GM12878 (cell line): Measurements from ENCODE around the gene FILIP1L. TPM values are rescaled to one million over a fixed set of nuclear protein-coding genes. Genes with fewer than 3 reads are reported as not detected.

Experiments
- ATAC-seq: fragments of 200-7000 bp; cut with Tn5 transposase; 3 replicates; pipeline ENCODE4 v1.9.1; 2020; ENCODE audit warnings: mild to moderate bottlenecking, moderate library complexity
- BruUV-seq: library from RNA; stranded (reverse); fragments of 400-500 nt; replicated peaks from 2 replicates; lab custom pipeline; 2021; lab: Mats Ljungman, UMichigan
- CTCF ChIA-PET: fragments of 300-600 bp; sonication (Branson Sonifier 250); formaldehyde crosslinking; extraction: SDS; loops from one replicate; lab custom pipeline; 2021; ENCODE audit warnings: inconsistent platforms; lab: Yijun Ruan, JAX
- POLR2A ChIA-PET: fragments of 350-600 bp; formaldehyde crosslinking; extraction: SDS; loops from one replicate; lab custom pipeline; 2021; ENCODE audit warnings: inconsistent platforms; lab: Charles Lee
- RAD21 ChIA-PET: fragments of 300-600 bp; sonication (Branson Sonifier 250); formaldehyde crosslinking; loops from one replicate; lab custom pipeline; 2023; ENCODE audit warnings: antibody characterized with exemption; ENCODE audit not compliant: unreplicated experiment; lab: Charles Lee
- SMC1A ChIA-PET: fragments of 300-600 bp; sonication (Branson Sonifier 250); formaldehyde crosslinking; loops from one replicate; lab custom pipeline; 2023; ENCODE audit not compliant: unreplicated experiment, uncharacterized antibody; lab: Charles Lee
- DNase-seq: peaks from one replicate; pipeline ENCODE4 v3.0.0-alpha.2; 2011; ENCODE audit warnings: low read depth, low spot score
- FAIRE-seq: peaks from 3 replicates; lab custom pipeline; 2011; peaks lifted over from hg19 to GRCh38; lab: Jason Lieb, UNC
- H2AFZ ChIP-seq: 2 replicates; pipeline ENCODE4 v1.6.0; 2011; ENCODE audit warnings: low read depth, low read length, control low read depth; ENCODE audit not compliant: control insufficient read depth
- H3K27ac ChIP-seq: 2 replicates; pipeline ENCODE4 v1.5.1; 2011; ENCODE audit warnings: control low read depth; ENCODE audit not compliant: control insufficient read depth, insufficient read depth
- H3K27me3 ChIP-seq, 2 experiments: replicated peaks in 1 of 2; 2 replicates each; pipeline versions ENCODE4 v1.6.0 to v1.6.1; 2011; ENCODE audit warnings: low read length in 1 of 2; ENCODE audit not compliant: control insufficient read depth in 2 of 2, insufficient read depth in 2 of 2
- H3K36me3 ChIP-seq, 2 experiments: 2 replicates each; pipeline ENCODE4 v1.5.1; 2011; ENCODE audit warnings: low read length in 1 of 2; ENCODE audit not compliant: control insufficient read depth in 2 of 2, insufficient read depth in 2 of 2
- H3K4me1 ChIP-seq: 2 replicates; pipeline ENCODE4 v1.6.1; 2011; ENCODE audit warnings: mild to moderate bottlenecking, low read length, moderate library complexity, mixed read lengths; ENCODE audit not compliant: control insufficient read depth, insufficient read depth
- H3K4me2 ChIP-seq: 2 replicates; pipeline ENCODE4 v1.6.0; 2011; ENCODE audit warnings: control low read depth; ENCODE audit not compliant: control insufficient read depth, insufficient read depth
- H3K4me3 ChIP-seq: fragments of 200-600 bp; sonication (generic); 2 replicates; pipeline ENCODE4 v1.5.1; 2016
- H3K79me2 ChIP-seq: 2 replicates; pipeline ENCODE4 v1.6.0; 2011; ENCODE audit warnings: low read length; ENCODE audit not compliant: control insufficient read depth, insufficient read depth
- H3K9ac ChIP-seq: 2 replicates; pipeline ENCODE4 v1.8.0; 2011; ENCODE audit warnings: low read length, control low read depth, mixed read lengths; ENCODE audit not compliant: control insufficient read depth, insufficient read depth
- H3K9me3 ChIP-seq: replicated peaks from 3 replicates; pipeline ENCODE4 v1.5.1; 2011; ENCODE audit warnings: mild to moderate bottlenecking, low read length; ENCODE audit not compliant: control insufficient read depth, insufficient read depth
- H4K20me1 ChIP-seq: 2 replicates; pipeline ENCODE4 v1.6.0; 2011; ENCODE audit not compliant: control insufficient read depth, insufficient read depth
- E4F1 ChIP-seq: fragments of 450-650 bp; IDR thresholded peaks from 2 replicates; pipeline ENCODE4 v1.6.1; 2018; ENCODE audit warnings: borderline replicate concordance, mild to moderate bottlenecking; ENCODE audit not compliant: partially characterized antibody
- GABPA ChIP-seq: IDR thresholded peaks from 2 replicates; pipeline ENCODE4 v1.6.1; 2014; ENCODE audit warnings: antibody characterized with exemption, low read depth, mild to moderate bottlenecking, inconsistent platforms
- GATAD2B ChIP-seq: fragments of 450-650 bp; conservative IDR thresholded peaks from 2 replicates; pipeline ENCODE4 v1.6.1; 2017; ENCODE audit warnings: low read depth, mild to moderate bottlenecking, moderate library complexity
- MXI1 ChIP-seq: fragments of 150-350 bp; IDR thresholded peaks from 2 replicates; pipeline ENCODE4 v1.6.1; 2011; ENCODE audit warnings: low read depth, mild to moderate bottlenecking, inconsistent platforms, low read length, improper control_type of control experiment
- PML ChIP-seq: IDR thresholded peaks from 2 replicates; pipeline ENCODE4 v1.6.1; 2012; ENCODE audit warnings: low read length, inconsistent platforms
- RB1 ChIP-seq: fragments of 450-650 bp; formaldehyde crosslinking; IDR thresholded peaks from 2 replicates; pipeline ENCODE4 v1.6.1; 2017; ENCODE audit warnings: mild to moderate bottlenecking, borderline replicate concordance
- SPI1 ChIP-seq: IDR thresholded peaks from 2 replicates; pipeline ENCODE4 v1.6.1; 2011; ENCODE audit warnings: low read depth, mild to moderate bottlenecking, low read length, moderate library complexity, borderline replicate concordance; ENCODE audit not compliant: insufficient read depth
- TCF3 ChIP-seq: IDR thresholded peaks from 2 replicates; pipeline ENCODE4 v1.6.1; 2012; ENCODE audit warnings: low read depth, mild to moderate bottlenecking, low read length, borderline replicate concordance; ENCODE audit not compliant: insufficient read depth
- WGBS: methylation state at CpG from one replicate; pipeline ENCODE4 v1.1.6; 2016; ENCODE audit warnings: low lambda C conversion rate; ENCODE audit not compliant: insufficient replicate concordance, insufficient coverage; ENCODE audit errors: missing lambda C conversion rate; 5-methylcytosine and 5-hydroxymethylcytosine counted together
- in situ Hi-C: fragments of 300-500 bp; cut with MboI; formaldehyde crosslinking; loops from 9 replicates; pipeline ENCODE4 v1.14.3; 2018; ENCODE audit warnings: mixed read lengths
- intact Hi-C: fragments of 100-400 bp; cut with micrococcal nuclease; formaldehyde crosslinking; loops from one replicate; pipeline ENCODE4 v1.14.2; 2022; ENCODE audit not compliant: unreplicated experiment
- polyA plus RNA-seq, 11 experiments: library from polyadenylated mRNA; depleted of rRNA in 4 of 11; unstranded in 6 of 11; stranded (reverse) in 5 of 11; fragments of >200 nt; fragmentation: Nextera tagmentation in 4 of 11; fragmentation: Illumina TruSeq in 1 of 11; extraction: Ambion mirVana in 4 of 11; extraction: Trizol in 1 of 11; gene quantifications; 1 replicate in 1 of 11; 2 replicates in 10 of 11; pipeline versions ENCODE4 v1.2.1 to v1.2.3, GENCODE V29; 2011 to 2016; ENCODE audit warnings: inconsistent platforms in 2 of 11, missing spikeins in 2 of 11, low read depth in 1 of 11
- total RNA-seq, 4 experiments: library from RNA; depleted of rRNA in 3 of 4; stranded (reverse); fragments of >200 nt in 3 of 4; fragmentation: Illumina TruSeq in 1 of 4; extraction: Trizol in 1 of 4; gene quantifications; 2 replicates each; pipeline versions ENCODE4 v1.2.1 to v1.2.3, GENCODE V29; 2013 to 2021

The FILIP1L gene
- total and polyA plus RNA-seq, 10 of the 15 experiments (the other 5 are each of a cell fraction or from before 2014, with no cell fraction given): 0.24 to 6.1 (median 3.5) TPM

GRCh38 chr3:99943931-99944761, 170.2 kb downstream of the FILIP1L start:
- RAD21 ChIA-PET: no interaction called here
- H2AFZ ChIP-seq: no peak overlapping the region
- CTCF ChIA-PET: no interaction called here
- intact Hi-C loops (no loop called here), in situ Hi-C loops (no loop called here)
- H3K27me3 ChIP-seq: no peaks in the 10 kb centered on the region
- POLR2A ChIA-PET: interaction anchor here (0.5 to 1.0 kb wide), 2 partner anchors 13 to 126 kb away, joined by 3 to 5 read pairs; no protein-coding TSS in a partner anchor
- no peaks in the 10 kb centered on the region for H3K79me2 ChIP-seq
- DNase-seq: no peak
- no peaks in the 10 kb centered on the region for H3K9me3 ChIP-seq
- no peak overlapping the region for H3K4me2 ChIP-seq
- H4K20me1 ChIP-seq: no peaks in the 10 kb centered on the region
- ATAC-seq: no peak
- BruUV-seq: no TSS peak
- SMC1A ChIA-PET: interaction anchor here (1.0 kb wide), 1 partner anchor 101 kb away, joined by 3 read pairs; no protein-coding TSS in a partner anchor
- no peak overlapping the region for H3K4me3 ChIP-seq
- H3K36me3 ChIP-seq: no peaks in the 10 kb centered on the region
- no peak for FAIRE-seq
- H3K9ac ChIP-seq: no peak overlapping the region
- H3K4me1 ChIP-seq: peaks cover 2% of the 10 kb centered on the region
- TF ChIP-seq SPI1: no peak
- no peak for TF ChIP-seq GATAD2B
- no peak for TF ChIP-seq MXI1
- no peak for TF ChIP-seq TCF3
- TF ChIP-seq RB1: no peak
- TF ChIP-seq PML: no peak
- TF ChIP-seq E4F1: no peak
- TF ChIP-seq GABPA: no peak
- WGBS: 97% methylated on average over 4 of the region's 4 CpGs
- no peak overlapping the region for H3K27ac ChIP-seq
